GM20000 (cell line): ENCODE data around the gene NMT1.

ENCODE experiments used
- DNase-seq: peaks from one replicate; pipeline ENCODE4 v3.0.0; 2012; ENCODE audit warnings: low spot score
- TF ChIP-seq, protein P1 (sequence below): IDR thresholded peaks from 2 replicates; pipeline ENCODE4 v1.5.1; 2012; ENCODE audit warnings: mild to moderate bottlenecking, control low read depth; ENCODE audit errors: extremely low read depth, missing control alignments

Gene NMT1

DNA sequence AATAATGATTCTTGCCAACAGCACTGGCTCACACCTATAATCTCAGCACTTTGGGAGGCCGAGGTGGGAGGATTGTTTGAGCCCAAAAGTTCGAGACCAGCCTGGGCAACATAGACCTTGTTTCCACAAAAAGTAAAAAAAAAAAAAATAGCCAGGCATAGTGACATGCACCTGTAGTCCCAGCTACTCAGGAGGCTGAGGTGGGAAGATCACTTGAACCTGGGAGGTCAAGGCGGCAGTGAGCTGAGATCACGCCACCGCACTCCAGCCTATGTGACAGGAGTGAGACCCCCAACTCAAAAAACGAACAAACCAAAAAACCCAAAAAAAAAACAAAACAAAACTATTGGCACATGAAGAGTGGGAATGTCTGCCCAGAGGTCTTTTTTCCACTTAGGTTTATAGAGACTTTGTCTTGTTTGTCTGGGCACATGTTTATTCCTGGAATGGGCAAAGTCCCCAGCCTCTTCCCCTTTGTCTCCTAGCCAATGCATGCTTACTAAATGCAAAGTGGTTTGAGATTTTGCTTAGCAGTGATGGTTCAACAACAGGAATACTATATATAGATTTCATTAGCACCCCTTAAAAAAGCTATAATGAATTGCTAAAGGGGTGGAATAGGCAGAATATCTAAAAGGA, 25.9 kb downstream of the NMT1 start:
- TF ChIP-seq, protein P1, sequence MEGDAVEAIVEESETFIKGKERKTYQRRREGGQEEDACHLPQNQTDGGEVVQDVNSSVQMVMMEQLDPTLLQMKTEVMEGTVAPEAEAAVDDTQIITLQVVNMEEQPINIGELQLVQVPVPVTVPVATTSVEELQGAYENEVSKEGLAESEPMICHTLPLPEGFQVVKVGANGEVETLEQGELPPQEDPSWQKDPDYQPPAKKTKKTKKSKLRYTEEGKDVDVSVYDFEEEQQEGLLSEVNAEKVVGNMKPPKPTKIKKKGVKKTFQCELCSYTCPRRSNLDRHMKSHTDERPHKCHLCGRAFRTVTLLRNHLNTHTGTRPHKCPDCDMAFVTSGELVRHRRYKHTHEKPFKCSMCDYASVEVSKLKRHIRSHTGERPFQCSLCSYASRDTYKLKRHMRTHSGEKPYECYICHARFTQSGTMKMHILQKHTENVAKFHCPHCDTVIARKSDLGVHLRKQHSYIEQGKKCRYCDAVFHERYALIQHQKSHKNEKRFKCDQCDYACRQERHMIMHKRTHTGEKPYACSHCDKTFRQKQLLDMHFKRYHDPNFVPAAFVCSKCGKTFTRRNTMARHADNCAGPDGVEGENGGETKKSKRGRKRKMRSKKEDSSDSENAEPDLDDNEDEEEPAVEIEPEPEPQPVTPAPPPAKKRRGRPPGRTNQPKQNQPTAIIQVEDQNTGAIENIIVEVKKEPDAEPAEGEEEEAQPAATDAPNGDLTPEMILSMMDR: no peak
- no peak for DNase-seq

DNA sequence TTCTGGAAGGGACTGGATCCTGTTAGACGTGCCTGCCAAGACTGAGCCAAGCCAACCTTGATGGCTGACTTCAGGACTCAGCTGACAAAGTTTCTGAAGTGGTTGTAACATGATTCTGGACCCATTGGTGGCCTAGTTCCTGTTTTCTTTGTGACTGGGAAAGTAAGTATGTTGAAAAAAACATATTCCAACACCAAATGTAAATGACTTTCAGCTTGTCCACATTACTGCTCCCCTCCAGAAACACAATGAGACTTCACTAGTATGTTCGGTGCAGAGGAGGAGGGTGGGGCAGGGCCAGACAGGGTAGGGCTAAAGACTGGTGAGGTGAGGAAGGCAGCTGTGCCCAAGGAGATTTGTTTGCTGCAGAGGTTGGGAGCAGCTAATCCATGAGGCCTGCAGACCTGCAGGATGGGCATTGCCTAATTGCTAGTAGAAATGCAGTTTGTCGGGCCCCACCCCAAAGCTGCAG, 26.4 kb downstream of the NMT1 start:
- TF ChIP-seq, protein P1: no peak
- DNase-seq: no peak

DNA sequence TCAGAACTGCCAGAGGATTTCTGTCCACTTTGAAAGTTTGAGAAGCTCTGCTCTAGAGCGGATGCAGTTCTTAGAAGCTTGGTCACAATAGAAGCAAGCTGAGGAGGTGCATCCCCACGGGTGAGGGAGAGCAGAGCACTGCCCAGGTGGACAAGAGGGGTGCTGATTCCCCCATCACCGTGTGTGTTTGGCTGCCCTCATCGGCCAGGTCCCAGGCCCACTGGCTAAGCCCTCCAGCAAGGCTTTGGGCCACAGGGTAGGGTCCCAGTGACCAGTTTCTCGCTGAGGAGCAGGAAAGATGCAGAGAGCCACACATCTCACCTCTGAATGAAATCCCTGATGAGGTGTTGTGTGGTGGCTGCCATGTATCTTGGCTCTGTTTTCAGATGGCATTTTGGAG, 26.9 kb downstream of the NMT1 start:
- TF ChIP-seq, protein P1: no peak
- no peak for DNase-seq

DNA sequence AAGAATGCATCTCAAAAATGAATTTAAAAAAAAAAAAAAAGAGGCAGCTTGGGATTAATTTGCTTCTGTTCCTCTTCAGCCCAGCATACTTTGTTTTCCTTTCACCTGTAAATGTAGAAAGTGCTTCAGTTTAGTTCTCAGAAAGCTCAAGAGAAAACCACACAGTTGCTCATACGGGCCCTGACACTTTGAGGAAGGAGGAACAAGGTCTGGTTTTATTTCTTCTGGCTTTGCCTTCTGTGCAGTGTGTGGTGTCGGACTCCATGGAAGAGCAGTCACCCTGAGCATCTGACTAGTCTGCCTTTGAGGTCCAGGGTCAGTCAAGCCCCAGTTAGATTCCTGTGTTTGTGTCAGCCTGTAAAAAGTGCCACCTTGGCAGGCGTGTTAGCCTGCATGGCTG, 27.6 kb downstream of the NMT1 start:
- DNase-seq: no peak
- TF ChIP-seq, protein P1: no peak

DNA sequence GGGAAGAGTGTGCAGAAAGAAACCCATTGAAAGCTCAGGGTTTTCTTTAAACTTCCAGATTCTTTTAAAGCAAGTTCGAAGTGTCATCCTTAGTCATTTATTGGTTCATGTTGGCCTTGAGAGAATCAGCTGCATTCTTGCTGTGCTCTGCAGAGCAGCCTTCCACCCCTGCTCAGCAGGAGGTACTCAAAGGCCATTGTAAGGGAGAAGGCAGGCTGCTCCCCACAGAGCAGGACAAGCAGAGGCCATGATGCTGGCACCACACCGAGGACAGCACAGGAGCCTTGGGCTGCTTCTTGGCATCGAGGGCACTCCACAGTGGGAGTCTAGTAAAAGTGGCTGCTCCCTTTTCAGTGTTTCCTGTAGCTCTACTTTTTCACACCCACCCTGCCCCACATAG, 29.6 kb downstream of the NMT1 start:
- TF ChIP-seq, protein P1: no peak
- no peak for DNase-seq

DNA sequence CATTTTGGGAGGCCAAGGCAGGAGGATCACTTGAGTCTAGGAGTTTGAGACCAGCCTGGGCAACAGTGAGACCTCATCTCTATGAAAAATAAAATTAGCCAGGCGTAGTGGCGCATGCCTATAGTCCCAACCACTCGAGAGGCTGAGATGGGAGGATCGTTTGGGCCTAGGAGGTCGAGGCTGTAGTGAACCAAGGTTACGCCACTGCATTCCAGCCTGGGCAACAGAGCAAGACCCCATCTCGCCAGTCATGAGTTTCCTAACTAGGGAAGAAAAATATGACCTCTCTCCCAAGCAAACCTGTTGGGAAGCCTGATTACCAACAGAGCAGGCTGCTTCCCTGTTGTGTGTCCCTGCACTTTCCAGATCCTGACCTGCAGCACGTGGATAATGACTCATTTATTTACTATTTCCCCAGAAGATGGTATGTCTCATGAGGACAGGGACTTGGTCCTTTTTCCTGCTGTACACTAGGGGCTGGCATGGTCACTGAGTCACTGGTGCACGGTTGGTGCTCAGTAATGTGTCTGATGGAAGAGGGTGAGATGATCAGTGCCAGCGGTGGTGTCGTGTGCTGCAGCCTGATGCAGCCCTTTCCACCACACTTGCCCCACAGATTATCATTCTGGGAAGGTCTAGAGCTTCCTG, 30.8 kb downstream of the NMT1 start:
- TF ChIP-seq, protein P1: no peak
- no peak for DNase-seq

DNA sequence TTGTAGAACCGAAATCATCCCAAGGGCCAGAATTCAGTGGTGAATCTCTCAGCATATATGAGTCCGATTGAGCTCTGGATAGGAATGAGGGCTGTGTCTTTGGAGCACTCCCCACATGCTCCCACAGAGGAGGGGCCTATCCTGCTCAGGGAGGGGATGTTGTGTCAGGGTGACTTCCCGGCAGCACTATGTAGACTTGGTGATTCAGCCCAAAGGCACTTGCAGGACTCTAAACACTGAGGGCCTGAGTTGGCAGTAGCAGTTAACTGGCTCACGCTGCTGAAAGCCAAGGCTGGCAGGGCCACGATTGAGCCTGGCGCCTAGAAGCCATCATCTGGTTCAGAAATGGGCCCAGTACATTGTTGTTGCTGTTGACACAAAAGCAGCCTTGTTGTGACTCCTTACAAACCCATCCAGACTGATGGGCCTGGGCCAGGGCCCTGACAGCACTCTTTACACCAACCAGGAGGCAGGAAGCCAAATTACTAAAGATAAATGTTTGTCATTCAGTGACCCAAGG, 31.9 kb downstream of the NMT1 start:
- TF ChIP-seq, protein P1: no peak
- DNase-seq: no peak
